Endothelial cell of umbilical vein (primary cell): Measurements from ENCODE around the gene CDC42EP4.

Experiments used
- EZH2 ChIP-seq: IDR thresholded peaks from 2 replicates; pipeline ENCODE4 v1.6.1; 2012; ENCODE audit warnings: borderline replicate concordance, low read depth, mild to moderate bottlenecking, moderate library complexity, low read length, inconsistent platforms; ENCODE audit not compliant: severe bottlenecking
- MAX ChIP-seq: IDR thresholded peaks from 2 replicates; pipeline ENCODE4 v1.6.1; 2011; ENCODE audit not compliant: insufficient read depth, insufficient read length
- MYC ChIP-seq: IDR thresholded peaks from one replicate; pipeline ENCODE4 v1.6.1; 2011; ENCODE audit warnings: mild to moderate bottlenecking, low read depth, low read length
- TF ChIP-seq, protein P1 (sequence below), 2 donors: IDR thresholded peaks; 1 replicate in 1 of 2; 2 replicates in 1 of 2; pipeline ENCODE4 v1.5.1; 2011; ENCODE audit warnings: low read length in 2 of 2, mild to moderate bottlenecking in 2 of 2, moderate library complexity in 2 of 2, control low read depth in 1 of 2, inconsistent platforms in 1 of 2, low read depth in 1 of 2; ENCODE audit not compliant: insufficient read depth in 1 of 2; ENCODE audit errors: extremely low read depth in 1 of 2

DNA sequence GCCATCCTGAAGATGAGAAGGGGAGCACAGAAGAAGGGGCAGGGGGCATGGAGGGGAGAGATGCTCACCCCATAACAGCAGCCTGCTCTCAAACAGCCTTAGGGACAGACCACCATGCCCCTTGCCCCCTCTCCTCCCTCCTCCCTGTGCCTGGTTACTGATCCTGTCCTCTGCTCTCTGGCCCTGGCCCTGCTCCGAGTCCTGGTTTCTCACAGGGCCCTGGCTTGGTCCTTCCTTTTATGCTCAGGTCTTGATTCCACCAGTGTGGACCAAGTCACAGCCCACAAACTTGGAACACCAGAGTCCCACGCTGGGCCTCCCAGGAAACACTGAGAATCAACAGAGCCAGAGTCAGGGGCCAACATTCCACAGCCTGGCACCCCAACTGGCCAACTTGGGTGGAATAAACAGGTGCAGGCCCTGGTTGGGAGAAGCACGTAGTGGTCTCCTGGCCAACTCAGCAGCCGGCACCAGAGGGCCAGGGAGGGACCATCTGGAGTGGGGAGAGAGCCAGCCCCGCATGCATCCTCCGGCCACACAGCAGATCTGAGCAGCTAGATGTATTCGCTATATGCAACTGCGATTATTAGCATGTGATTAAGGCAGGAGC lies 44.9 kb upstream of the CDC42EP4 start:
- TF ChIP-seq, protein P1, sequence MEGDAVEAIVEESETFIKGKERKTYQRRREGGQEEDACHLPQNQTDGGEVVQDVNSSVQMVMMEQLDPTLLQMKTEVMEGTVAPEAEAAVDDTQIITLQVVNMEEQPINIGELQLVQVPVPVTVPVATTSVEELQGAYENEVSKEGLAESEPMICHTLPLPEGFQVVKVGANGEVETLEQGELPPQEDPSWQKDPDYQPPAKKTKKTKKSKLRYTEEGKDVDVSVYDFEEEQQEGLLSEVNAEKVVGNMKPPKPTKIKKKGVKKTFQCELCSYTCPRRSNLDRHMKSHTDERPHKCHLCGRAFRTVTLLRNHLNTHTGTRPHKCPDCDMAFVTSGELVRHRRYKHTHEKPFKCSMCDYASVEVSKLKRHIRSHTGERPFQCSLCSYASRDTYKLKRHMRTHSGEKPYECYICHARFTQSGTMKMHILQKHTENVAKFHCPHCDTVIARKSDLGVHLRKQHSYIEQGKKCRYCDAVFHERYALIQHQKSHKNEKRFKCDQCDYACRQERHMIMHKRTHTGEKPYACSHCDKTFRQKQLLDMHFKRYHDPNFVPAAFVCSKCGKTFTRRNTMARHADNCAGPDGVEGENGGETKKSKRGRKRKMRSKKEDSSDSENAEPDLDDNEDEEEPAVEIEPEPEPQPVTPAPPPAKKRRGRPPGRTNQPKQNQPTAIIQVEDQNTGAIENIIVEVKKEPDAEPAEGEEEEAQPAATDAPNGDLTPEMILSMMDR (IDR thresholded peaks at IDR 0.05; ENCODE audit: extremely low read depth in 1 of 2, insufficient read depth in 1 of 2, low read depth in 1 of 2, low read length in 2 of 2), result no peak
- TF ChIP-seq EZH2, result no peak
- no peak for TF ChIP-seq MAX
- TF ChIP-seq MYC, result no peak
